ENCODE measurements around the gene RBM8A.

GRCh38 chr1:145908653-145909052 is 18.6 kb downstream of the RBM8A start:
- TF ChIP-seq REST (IDR thresholded peaks at IDR 0.05) (no peak), CTCF (IDR thresholded peaks at IDR 0.05; ENCODE audit: low read depth, low read length, missing input control) (no peak), FOXA1 (IDR thresholded peaks at IDR 0.05) (no peak), RXRA (IDR thresholded peaks at IDR 0.05) (no peak), RAD21 (IDR thresholded peaks at IDR 0.05) (no peak), ATF3 (IDR thresholded peaks at IDR 0.05) (no peak), GABPA (IDR thresholded peaks at IDR 0.05 in 1 of 2, conservative IDR thresholded peaks at IDR 0.05 in 1 of 2) (no peak), TAF1 (conservative IDR thresholded peaks at IDR 0.05) (no peak), MAX (IDR thresholded peaks at IDR 0.05) (no peak), EGR1 (IDR thresholded peaks at IDR 0.05; ENCODE audit: low read depth in 2 of 2) (no peak)
